Activated CD8-positive, alpha-beta memory T cell treated with anti-CD3 and anti-CD28 coated beads, Interleukin-2, amount 10 ng/mL, durations not matched to agents 7 days and 5 days (primary cell): ENCODE results near the gene C6orf132. TPM values are rescaled to one million over a fixed set of nuclear protein-coding genes. Genes with fewer than 3 reads are reported as not detected.
A peak's percentile ranks its signal among the peaks of the same experiment; 100 is the strongest.

Experiments
- ATAC-seq: fragments of 150-1000 bp; cut with Tn5 transposase; one replicate; pipeline ENCODE4 v1.10.0; 2021; ENCODE audit warnings: moderate library complexity
- CTCF ChIA-PET: fragments of 350-600 bp; sonication (Branson Sonifier 250); formaldehyde crosslinking; loops from one replicate; lab custom pipeline; 2021; ENCODE audit warnings: antibody characterized with exemption; lab: Charles Lee
- DNase-seq: peaks from one replicate; pipeline ENCODE4 v3.0.0-alpha.2; 2020
- H3K27ac Mint-ChIP-seq: one replicate; pipeline ENCODE4 v1.8.0; 2021; ENCODE audit warnings: mild to moderate bottlenecking, mixed read lengths
- H3K27me3 Mint-ChIP-seq: one replicate; pipeline ENCODE4 v1.8.0; 2021; ENCODE audit warnings: mixed read lengths
- H3K36me3 Mint-ChIP-seq: one replicate; pipeline ENCODE4 v1.8.0; 2021; ENCODE audit warnings: mild to moderate bottlenecking, mixed read lengths
- H3K4me1 Mint-ChIP-seq: one replicate; pipeline ENCODE4 v1.8.0; 2021; ENCODE audit warnings: mixed read lengths
- H3K4me3 Mint-ChIP-seq: one replicate; pipeline ENCODE4 v1.8.0; 2021; ENCODE audit warnings: mild to moderate bottlenecking, moderate library complexity, mixed read lengths
- H3K9me3 Mint-ChIP-seq: one replicate; pipeline ENCODE4 v1.8.0; 2022; ENCODE audit warnings: low read depth, mixed read lengths
- total RNA-seq, 2 experiments: library from RNA; stranded (reverse); gene quantifications; one replicate each; pipeline ENCODE4 v1.2.3, GENCODE V29; 2021

C6orf132 gene
- total RNA-seq, 2 experiments from 2014 or later, result 0.16 to 0.18 TPM

GRCh38 chr6:42138190-42138589 lies 4.2 kb downstream of the C6orf132 start:
- H3K27ac Mint-ChIP-seq, result no peak overlapping the region
- no peaks in the 10 kb centered on the region for H3K9me3 Mint-ChIP-seq
- peaks cover 20% of the 10 kb centered on the region for H3K27me3 Mint-ChIP-seq
- no peak for ATAC-seq
- H3K4me3 Mint-ChIP-seq, result no peak overlapping the region
- CTCF ChIA-PET, result interaction anchor here (0.6 to 1.5 kb wide), 2 partner anchors 409 to 1276 kb away, joined by 4 to 6 read pairs; no protein-coding TSS in a partner anchor
- no peak for DNase-seq
- H3K36me3 Mint-ChIP-seq, result no peaks in the 10 kb centered on the region
- peaks cover 7% of the 10 kb centered on the region for H3K4me1 Mint-ChIP-seq

DNA sequence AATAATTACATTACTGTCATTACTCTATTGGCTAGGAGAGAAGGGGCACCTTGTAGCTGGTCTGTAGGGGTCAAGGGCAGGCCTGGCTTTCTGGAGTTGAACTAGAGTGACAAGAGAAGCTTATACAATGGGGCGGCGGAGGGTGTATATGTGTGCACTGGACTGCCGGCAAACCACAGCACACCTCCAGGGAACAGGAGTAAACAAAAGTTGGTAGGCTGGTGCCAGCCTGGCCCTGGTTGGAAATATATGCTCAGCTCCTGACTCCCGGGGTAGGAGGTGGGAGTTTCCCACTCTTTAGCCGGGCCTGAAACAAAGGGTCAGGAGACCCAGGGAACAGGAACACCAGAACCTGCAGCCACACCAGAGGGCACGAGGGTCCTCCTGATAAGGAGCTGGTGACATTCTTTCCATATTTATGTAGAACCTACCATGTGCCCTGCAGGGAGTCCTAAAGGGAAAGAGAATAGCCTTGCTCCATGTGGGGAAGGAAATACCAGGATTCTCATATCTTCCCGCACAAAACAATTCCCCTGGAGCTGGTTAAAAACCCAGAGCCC lies 5.1 kb downstream of the C6orf132 start:
- H3K4me3 Mint-ChIP-seq, result no peak overlapping the region
- CTCF ChIA-PET, result interaction anchor here (0.5 to 1.5 kb wide), 7 partner anchors 13 to 1277 kb away, joined by 3 to 11 read pairs (median 4); no protein-coding TSS in a partner anchor
- peaks cover 4% of the 10 kb centered on the region for H3K4me1 Mint-ChIP-seq
- no peak for ATAC-seq
- no peak overlapping the region for H3K27ac Mint-ChIP-seq
- H3K27me3 Mint-ChIP-seq, result peaks cover 14% of the 10 kb centered on the region
- H3K9me3 Mint-ChIP-seq, result no peaks in the 10 kb centered on the region
- no peak for DNase-seq
- H3K36me3 Mint-ChIP-seq, result no peaks in the 10 kb centered on the region

DNA sequence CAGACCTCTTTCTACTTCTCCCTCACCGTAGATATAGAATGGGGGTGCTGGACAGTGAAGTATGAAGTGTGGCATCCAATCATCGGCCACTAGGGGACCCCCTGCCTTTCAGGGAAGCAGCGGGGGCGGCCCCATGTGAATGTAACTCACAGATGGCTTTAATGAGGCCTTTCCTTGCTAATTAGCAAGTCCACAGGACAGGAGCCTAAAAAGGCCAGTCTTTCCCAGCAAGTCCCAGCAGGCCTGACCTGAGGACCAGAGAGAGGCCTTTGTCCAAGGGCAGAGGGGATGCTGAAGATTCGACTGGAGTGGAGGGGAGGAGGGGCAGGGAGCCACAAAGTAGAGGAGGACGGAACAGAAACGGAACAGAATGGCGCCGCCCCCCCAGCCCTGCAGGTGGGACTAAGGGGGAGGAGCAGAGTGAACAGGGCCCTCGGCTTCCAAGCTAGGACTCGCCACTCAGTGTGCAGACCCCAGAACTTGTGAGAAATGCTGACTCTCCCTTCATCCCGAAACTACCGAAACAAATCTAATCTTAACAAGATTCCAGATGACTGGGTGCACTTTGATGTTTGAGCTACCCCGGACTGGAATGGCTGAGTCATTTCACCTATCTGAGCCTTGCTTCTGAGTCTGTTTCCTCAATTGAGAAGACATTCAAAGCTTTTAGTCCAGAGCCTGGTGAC lies 5.8 kb downstream of the C6orf132 start:
- CTCF ChIA-PET, result interaction anchor here (0.8 to 1.5 kb wide), 5 partner anchors 12 to 411 kb away, joined by 3 to 11 read pairs (median 6); no protein-coding TSS in a partner anchor
- H3K27ac Mint-ChIP-seq, result no peak overlapping the region
- H3K4me1 Mint-ChIP-seq, result peaks cover 4% of the 10 kb centered on the region
- H3K27me3 Mint-ChIP-seq, result peaks cover 12% of the 10 kb centered on the region
- peak; percentile 61 for ATAC-seq
- no peaks in the 10 kb centered on the region for H3K9me3 Mint-ChIP-seq
- peak; percentile 49 for DNase-seq
- H3K36me3 Mint-ChIP-seq, result no peaks in the 10 kb centered on the region
- no peak overlapping the region for H3K4me3 Mint-ChIP-seq

- Mint-ChIP-seq H3K36me3 (no peaks in the 10 kb centered on the region), H3K9me3 (no peaks in the 10 kb centered on the region), H3K4me1 (peaks cover 4% of the 10 kb centered on the region), H3K27ac (no peak overlapping the region), H3K4me3 (no peak overlapping the region), H3K27me3 (peaks cover 3% of the 10 kb centered on the region)
- no peak for DNase-seq
- ATAC-seq, result no peak
- CTCF ChIA-PET, result interaction anchor here (1.0 to 1.2 kb wide), 2 partner anchors 31 to 79 kb away, joined by 3 to 4 read pairs; no protein-coding TSS in a partner anchor
Observed at GRCh38 chr6:42135722-42136121, 6.7 kb downstream of the C6orf132 start.

DNA sequence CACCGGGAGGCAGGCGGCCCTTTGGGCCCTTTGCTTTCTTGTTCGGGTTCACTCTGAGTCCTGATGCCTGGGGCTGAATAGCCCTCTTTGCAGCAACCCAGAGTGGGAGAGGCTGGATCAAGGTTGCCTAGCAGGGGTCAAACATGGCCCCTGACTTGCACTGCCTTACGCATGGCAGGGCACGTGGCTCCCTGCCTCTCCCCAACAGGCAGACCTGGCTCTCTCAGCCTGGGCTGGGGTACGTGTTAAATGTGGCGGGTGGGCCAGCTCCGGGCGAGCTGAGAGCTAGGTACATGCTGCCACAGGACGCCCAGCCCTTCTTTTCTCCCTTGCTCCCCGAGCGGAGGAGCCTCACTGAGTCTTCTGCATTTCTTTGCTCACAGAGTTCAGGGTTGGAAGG lies 7.3 kb downstream of the C6orf132 start:
- no peaks in the 10 kb centered on the region for H3K36me3 Mint-ChIP-seq
- no peaks in the 10 kb centered on the region for H3K9me3 Mint-ChIP-seq
- DNase-seq (no peak), ATAC-seq (no peak)
- CTCF ChIA-PET, result interaction anchor here (1.0 kb wide), 1 partner anchor 31 kb away, joined by 4 read pairs; no protein-coding TSS in a partner anchor
- H3K4me3 Mint-ChIP-seq, result no peak overlapping the region
- H3K4me1 Mint-ChIP-seq, result peaks cover 4% of the 10 kb centered on the region
- no peak overlapping the region for H3K27ac Mint-ChIP-seq
- H3K27me3 Mint-ChIP-seq, result no peaks in the 10 kb centered on the region

DNA sequence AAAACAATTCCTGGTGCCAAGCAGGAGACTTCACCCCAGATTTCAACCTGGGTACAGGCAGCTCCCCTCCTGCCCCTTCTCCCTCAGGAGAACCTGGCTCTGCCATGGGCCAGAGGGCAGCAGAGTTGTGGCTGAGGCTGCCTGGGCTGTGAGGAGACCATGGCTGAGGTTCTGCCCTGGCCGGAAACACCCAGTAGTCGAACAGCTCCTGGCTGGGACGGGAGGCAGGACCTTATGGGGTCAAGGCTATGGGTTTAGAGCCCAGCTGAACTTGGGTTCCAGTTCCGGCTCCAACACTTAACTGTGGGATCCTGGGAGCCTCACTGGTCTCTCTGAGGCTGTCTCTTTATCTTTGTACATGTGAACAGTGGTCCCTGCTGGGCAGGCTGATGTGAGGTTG lies 8.5 kb downstream of the C6orf132 start:
- Mint-ChIP-seq H3K4me3 (no peak overlapping the region), H3K9me3 (no peaks in the 10 kb centered on the region), H3K27ac (no peak overlapping the region), H3K4me1 (peaks cover 4% of the 10 kb centered on the region), H3K27me3 (no peaks in the 10 kb centered on the region), H3K36me3 (no peaks in the 10 kb centered on the region)
- no peak for DNase-seq
- no peak for ATAC-seq
- CTCF ChIA-PET, result interaction anchor here (1.3 kb wide), 1 partner anchor 30 kb away, joined by 5 read pairs; no protein-coding TSS in a partner anchor

DNA sequence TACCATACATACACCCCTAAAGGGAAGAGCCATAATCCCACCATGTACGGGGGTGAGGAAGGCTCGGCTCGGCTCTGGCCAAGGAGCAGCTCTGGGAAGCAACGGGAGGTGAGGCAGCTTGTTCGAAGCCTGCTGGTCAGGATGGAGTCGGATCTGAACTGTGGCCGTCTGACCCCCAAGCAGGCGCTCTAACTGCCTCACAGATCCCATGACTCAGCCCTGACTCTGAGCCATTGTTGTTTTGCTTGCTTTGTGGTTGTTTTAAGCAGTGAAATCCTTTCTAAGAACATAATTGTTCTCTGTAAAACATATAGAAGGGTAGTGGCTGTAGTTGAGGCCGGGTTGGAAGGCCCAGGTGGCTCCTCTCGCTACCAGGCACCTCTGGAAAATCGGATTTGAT lies 10.9 kb downstream of the C6orf132 start:
- H3K4me3 Mint-ChIP-seq, result no peak overlapping the region
- no peaks in the 10 kb centered on the region for H3K9me3 Mint-ChIP-seq
- H3K27ac Mint-ChIP-seq, result no peak overlapping the region
- CTCF ChIA-PET, result no interaction called here
- H3K36me3 Mint-ChIP-seq, result no peaks in the 10 kb centered on the region
- H3K27me3 Mint-ChIP-seq, result no peaks in the 10 kb centered on the region
- no peak for DNase-seq
- ATAC-seq, result no peak
- no peaks in the 10 kb centered on the region for H3K4me1 Mint-ChIP-seq

DNA sequence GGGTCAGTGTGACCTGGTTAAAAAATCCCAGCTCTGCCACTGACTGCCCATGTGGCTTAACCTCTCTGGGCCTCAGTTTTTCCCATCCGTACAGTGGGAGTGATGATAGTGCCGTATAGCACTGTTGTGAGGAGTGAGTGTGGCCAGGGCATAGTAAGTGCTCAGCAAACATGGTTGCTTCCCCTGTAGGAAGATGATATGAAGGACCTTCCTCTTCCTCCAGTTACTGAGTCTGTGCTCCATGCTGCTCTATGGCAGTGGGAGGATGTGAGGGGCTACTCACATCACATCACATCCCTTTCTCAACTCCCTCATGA lies 13.1 kb downstream of the C6orf132 start:
- H3K9me3 Mint-ChIP-seq, result no peaks in the 10 kb centered on the region
- no peak overlapping the region for H3K4me3 Mint-ChIP-seq
- CTCF ChIA-PET, result interaction anchor here (1.9 kb wide), 1 partner anchor 25 kb away, joined by 8 read pairs; no protein-coding TSS in a partner anchor
- DNase-seq (no peak), ATAC-seq (no peak)
- no peaks in the 10 kb centered on the region for H3K36me3 Mint-ChIP-seq
- no peak overlapping the region for H3K27ac Mint-ChIP-seq
- H3K4me1 Mint-ChIP-seq, result no peaks in the 10 kb centered on the region
- H3K27me3 Mint-ChIP-seq, result no peaks in the 10 kb centered on the region

GRCh38 chr6:42128460-42129359 lies 13.7 kb downstream of the C6orf132 start:
- Mint-ChIP-seq H3K27ac (no peak overlapping the region), H3K4me1 (no peaks in the 10 kb centered on the region), H3K36me3 (no peaks in the 10 kb centered on the region), H3K27me3 (no peaks in the 10 kb centered on the region), H3K9me3 (no peaks in the 10 kb centered on the region), H3K4me3 (no peak overlapping the region)
- ATAC-seq, result no peak
- no peak for DNase-seq
- CTCF ChIA-PET, result interaction anchor here (0.9 kb wide), 1 partner anchor 418 kb away, joined by 4 read pairs; no protein-coding TSS in a partner anchor

DNA sequence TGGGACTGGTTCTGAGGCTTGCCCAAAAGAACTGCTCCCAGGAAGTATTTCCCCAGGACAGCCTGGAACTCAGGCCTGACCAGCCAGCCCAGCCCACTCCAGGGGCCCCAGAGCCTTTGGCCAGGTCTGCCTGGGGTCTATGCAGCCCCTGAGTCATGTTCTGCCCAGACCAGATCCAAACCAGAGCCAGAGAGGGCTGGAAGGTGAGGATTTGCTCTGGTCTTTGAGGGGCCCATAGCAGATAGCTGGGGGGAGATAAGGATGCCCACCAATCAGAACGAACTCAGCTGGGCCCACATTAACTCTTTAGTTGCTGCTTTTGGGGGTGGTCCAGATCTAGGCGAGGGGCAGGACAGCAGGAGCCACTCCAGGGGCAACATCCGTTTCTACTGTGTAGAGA lies 16.8 kb downstream of the C6orf132 start:
- no peak for ATAC-seq
- no peaks in the 10 kb centered on the region for H3K4me1 Mint-ChIP-seq
- no peaks in the 10 kb centered on the region for H3K36me3 Mint-ChIP-seq

DNA sequence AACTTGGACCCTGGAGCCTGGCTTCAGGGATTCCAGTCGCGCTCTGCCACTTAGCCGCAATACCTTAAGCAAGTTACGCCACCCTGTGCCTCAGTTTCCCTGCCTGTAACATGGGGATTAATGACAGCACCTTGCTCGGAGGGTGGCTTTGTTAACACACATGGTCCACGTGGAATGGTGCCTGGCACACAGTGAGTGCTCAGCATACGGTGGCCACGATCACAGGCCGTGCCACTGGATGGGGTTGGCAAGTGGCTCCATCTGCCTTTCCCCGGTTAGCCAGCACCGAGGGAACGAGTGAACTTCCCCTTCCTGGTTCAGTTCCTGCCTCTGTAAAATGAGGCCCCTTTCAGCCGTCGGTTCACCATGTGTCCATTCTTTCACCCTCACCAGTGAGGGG lies 17.2 kb downstream of the C6orf132 start:
- Mint-ChIP-seq H3K9me3 (no peaks in the 10 kb centered on the region), H3K27me3 (no peaks in the 10 kb centered on the region), H3K4me3 (no peak overlapping the region), H3K4me1 (no peaks in the 10 kb centered on the region), H3K27ac (no peak overlapping the region), H3K36me3 (no peaks in the 10 kb centered on the region)
- no peak for ATAC-seq
- CTCF ChIA-PET, result no interaction called here
- no peak for DNase-seq

More for the DNA sequence above, 16.8 kb downstream of the C6orf132 start:
- Mint-ChIP-seq H3K9me3 (no peaks in the 10 kb centered on the region), H3K4me3 (no peak overlapping the region), H3K27me3 (no peaks in the 10 kb centered on the region), H3K27ac (no peak overlapping the region)
- CTCF ChIA-PET, result no interaction called here
- DNase-seq, result no peak

GRCh38 chr6:42124223-42124836 lies 18.1 kb downstream of the C6orf132 start:
- Mint-ChIP-seq H3K4me1 (no peaks in the 10 kb centered on the region), H3K36me3 (no peaks in the 10 kb centered on the region), H3K27ac (no peak overlapping the region), H3K4me3 (no peak overlapping the region), H3K9me3 (no peaks in the 10 kb centered on the region), H3K27me3 (no peaks in the 10 kb centered on the region)
- CTCF ChIA-PET, result interaction anchor here (0.9 to 1.4 kb wide), 2 partner anchors 13 to 20 kb away, joined by 3 to 6 read pairs; no protein-coding TSS in a partner anchor
- DNase-seq, result no peak
- no peak for ATAC-seq
